Measurements from ENCODE around the gene AOC3. TPM values are rescaled to one million over a fixed set of nuclear protein-coding genes. Genes with fewer than 3 reads are reported as not detected.
"Not testable (repeated sequence)": the region's sequence is repeated elsewhere in the genome, so short reads cannot be mapped to it uniquely, and the experiment has no call there.

AOC3 gene
- total and polyA plus RNA-seq, 8 donors: 6.2 to 67.9 (median 33.5) TPM

- Histone ChIP-seq H3K4me1 (peaks cover 8 to 36% (median 25%) of the 10 kb centered on the region in 4 donors), H3K36me3 (peaks cover 0 to 22% (median 10%) of the 10 kb centered on the region in 4 donors), H3K4me3 (no peak overlapping the region), H3K27ac (no peak overlapping the region), H3K27me3 (peaks cover 0 to 5% (median 0%) of the 10 kb centered on the region in 3 donors), H3K9me3 (peaks cover 0 to 7% (median 3%) of the 10 kb centered on the region in 4 donors)
- DNase-seq: no peak
- TF ChIP-seq POLR2A (IDR thresholded peaks at IDR 0.05): no peak
- intact Hi-C loops (cut with DNase I; ENCODE audit: low total_unique reads): no loop called here
- 90 to 97% (median 94%) methylated on average over 12 of the region's 12 CpGs for WGBS, 5 donors
These were observed 17.3 kb downstream of the AOC3 start for GRCh38 chr17:42868338-42868737.

DNA sequence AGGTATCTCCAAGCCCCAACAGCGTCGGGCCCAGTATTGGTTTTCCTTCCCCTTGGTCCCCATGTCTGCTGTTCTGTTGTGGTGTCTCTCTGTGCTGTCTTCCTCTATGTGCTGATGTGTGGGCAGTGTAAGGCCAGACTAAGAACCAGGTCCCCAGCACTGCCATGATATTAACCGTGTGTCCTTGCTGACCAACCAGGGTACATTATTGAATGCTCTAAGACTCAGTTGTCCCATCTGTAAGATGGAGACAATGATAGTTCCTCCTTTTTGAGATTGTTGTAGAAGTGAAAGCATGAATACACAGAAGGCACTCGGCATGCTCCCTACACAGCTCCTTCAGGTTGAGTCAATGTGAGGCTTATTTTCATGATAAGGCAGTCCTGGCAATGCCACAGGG, 20.6 kb downstream of the AOC3 start:
- DNase-seq: peak in 1 of 2 donors; percentile 38
- intact Hi-C loops (cut with DNase I; ENCODE audit: low total_unique reads): no loop called here
- TF ChIP-seq EP300 (IDR thresholded peaks at IDR 0.05) (no peak), POLR2A (IDR thresholded peaks at IDR 0.05) (no peak), CTCF (IDR thresholded peaks at IDR 0.05) (no peak), POLR2AphosphoS5 (IDR thresholded peaks at IDR 0.05) (no peak)
- WGBS, 5 donors: 84 to 90% (median 85%) methylated on average over 4 of the region's 4 CpGs
- Histone ChIP-seq H3K36me3 (peaks cover 0 to 24% (median 8%) of the 10 kb centered on the region in 4 donors), H3K4me1 (peaks cover 0 to 12% (median 7%) of the 10 kb centered on the region in 4 donors), H3K9me3 (peaks cover 0 to 7% (median 3%) of the 10 kb centered on the region in 4 donors), H3K27ac (no peak overlapping the region), H3K27me3 (peaks cover 0 to 5% (median 0%) of the 10 kb centered on the region in 3 donors), H3K4me3 (no peak overlapping the region)

- Histone ChIP-seq H3K27ac (peak overlapping the region in 2 of 5 donors; percentile 4 to 28), H3K4me1 (peaks cover 0 to 4% (median 0%) of the 10 kb centered on the region in 4 donors), H3K9me3 (peaks cover 0 to 7% (median 3%) of the 10 kb centered on the region in 4 donors), H3K36me3 (peaks cover 0 to 24% (median 8%) of the 10 kb centered on the region in 4 donors), H3K27me3 (peaks cover 0 to 5% (median 0%) of the 10 kb centered on the region in 3 donors), H3K4me3 (no peak overlapping the region)
- DNase-seq: peak in 1 of 2 donors; percentile 44
- TF ChIP-seq EP300 (IDR thresholded peaks at IDR 0.05) (no peak), CTCF (IDR thresholded peaks at IDR 0.05) (no peak), POLR2A (IDR thresholded peaks at IDR 0.05) (no peak), POLR2AphosphoS5 (IDR thresholded peaks at IDR 0.05) (no peak)
- WGBS, 5 donors: 71 to 87% (median 76%) methylated on average over 12 to 13 of the region's 13 CpGs
- intact Hi-C loops (cut with DNase I; ENCODE audit: low total_unique reads): no loop called here
These were observed 21.4 kb downstream of the AOC3 start for GRCh38 chr17:42872251-42872965.

DNA sequence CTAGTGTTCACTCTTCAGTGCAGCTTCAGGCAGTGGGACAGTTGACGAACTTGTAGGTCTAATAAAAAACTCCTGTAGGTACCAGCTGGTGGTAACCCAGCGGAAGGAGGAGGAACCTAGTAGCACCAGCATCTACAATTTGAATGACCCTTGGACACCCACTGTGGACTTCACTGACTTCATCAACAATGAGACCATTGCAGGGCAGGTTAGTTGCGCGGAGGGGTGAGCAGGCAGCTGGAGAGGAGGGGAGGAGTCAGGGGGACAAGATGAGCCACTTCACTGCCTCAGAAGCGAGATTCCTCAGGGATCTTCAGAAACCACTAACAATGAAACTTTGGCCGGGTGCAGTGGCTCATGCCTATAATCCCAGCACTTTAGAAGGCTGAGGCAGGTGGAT, 22.3 kb downstream of the AOC3 start:
- Histone ChIP-seq H3K36me3 (peaks cover 0 to 24% (median 8%) of the 10 kb centered on the region in 4 donors), H3K4me3 (no peak overlapping the region), H3K9me3 (peaks cover 0 to 7% (median 3%) of the 10 kb centered on the region in 4 donors), H3K27me3 (peaks cover 0 to 7% (median 0%) of the 10 kb centered on the region in 3 donors), H3K27ac (no peak overlapping the region), H3K4me1 (peaks cover 0 to 8% (median 0%) of the 10 kb centered on the region in 4 donors)
- DNase-seq: no peak
- TF ChIP-seq EP300 (IDR thresholded peaks at IDR 0.05) (no peak), POLR2A (IDR thresholded peaks at IDR 0.05) (no peak), POLR2AphosphoS5 (IDR thresholded peaks at IDR 0.05) (no peak), CTCF (IDR thresholded peaks at IDR 0.05) (no peak)
- intact Hi-C loops (cut with DNase I; ENCODE audit: low total_unique reads): no loop called here
- WGBS, 5 donors: 89 to 94% (median 91%) methylated on average over 6 of the region's 6 CpGs

GRCh38 chr17:42873932-42874695, 23.1 kb downstream of the AOC3 start:
- intact Hi-C loops (cut with DNase I; ENCODE audit: low total_unique reads); H3K4me1 ChIP-seq; H3K27ac ChIP-seq; DNase-seq; H3K9me3 ChIP-seq; H3K4me3 ChIP-seq: not testable (repeated sequence)
- WGBS, 5 donors: 83 to 89% (median 87%) methylated on average over 8 of the region's 12 CpGs
- peaks cover 0 to 24% (median 4%) of the 10 kb centered on the region in 4 donors for H3K36me3 ChIP-seq
- peaks cover 0 to 11% (median 0%) of the 10 kb centered on the region in 3 donors for H3K27me3 ChIP-seq
